WTC11 (cell line): ENCODE data around the gene TTLL10. TPM values are rescaled to one million over a fixed set of nuclear protein-coding genes. Genes with fewer than 3 reads are reported as not detected.

ENCODE experiments used
- ATAC-seq: fragments of 200-7000 bp; cut with Tn5 transposase; 2 replicates; pipeline ENCODE4 v1.10.0; 2021; ENCODE audit warnings: mild to moderate bottlenecking, moderate library complexity
- CTCF ChIA-PET: fragments of 300-600 bp; sonication (Branson Sonifier 250); formaldehyde crosslinking; loops from one replicate; lab custom pipeline; 2021; ENCODE audit warnings: antibody characterized with exemption; lab: Charles Lee
- POLR2A ChIA-PET: fragments of 350-600 bp; sonication (Branson Sonifier 250); formaldehyde crosslinking; loops from one replicate; lab custom pipeline; 2021; ENCODE audit warnings: antibody characterized with exemption; lab: Charles Lee
- DNase-seq: peaks from one replicate; pipeline ENCODE4 v3.0.0; 2021; ENCODE audit warnings: low spot score
- H3K27ac Mint-ChIP-seq: 2 replicates; pipeline ENCODE4 v1.8.0; 2021; ENCODE audit warnings: mixed read lengths
- H3K27me3 Mint-ChIP-seq: 2 replicates; pipeline ENCODE4 v1.8.0; 2021; ENCODE audit warnings: low read depth, mild to moderate bottlenecking, moderate library complexity, mixed read lengths
- H3K36me3 Mint-ChIP-seq: 2 replicates; pipeline ENCODE4 v1.8.0; 2021; ENCODE audit warnings: mixed read lengths
- H3K4me1 Mint-ChIP-seq: 2 replicates; pipeline ENCODE4 v1.8.0; 2022; ENCODE audit warnings: mixed read lengths
- H3K4me3 Mint-ChIP-seq: 2 replicates; pipeline ENCODE4 v1.8.0; 2021; ENCODE audit warnings: mild to moderate bottlenecking, moderate library complexity, mixed read lengths
- H3K9me3 Mint-ChIP-seq: 2 replicates; pipeline ENCODE4 v1.8.0; 2021; ENCODE audit warnings: mixed read lengths
- ATF1 ChIP-seq: sonication (generic); formaldehyde crosslinking; IDR thresholded peaks from 2 replicates; pipeline ENCODE4 v1.8.1; 2023; ENCODE audit warnings: mild to moderate bottlenecking, moderate library complexity, missing genetic modification reagents
- CREB1 ChIP-seq: sonication (generic); formaldehyde crosslinking; IDR thresholded peaks from 2 replicates; pipeline ENCODE4 v1.8.0; 2023; ENCODE audit warnings: mild to moderate bottlenecking, missing genetic modification reagents
- CREM ChIP-seq: sonication (generic); formaldehyde crosslinking; IDR thresholded peaks from 2 replicates; pipeline ENCODE4 v1.8.1; 2022; ENCODE audit warnings: mild to moderate bottlenecking, missing genetic modification reagents, moderate library complexity
- ERG ChIP-seq: fragments of 250-450 bp; sonication (Bioruptor Pico); IDR thresholded peaks from 2 replicates; pipeline ENCODE4 v1.8.0; 2021; ENCODE audit warnings: mild to moderate bottlenecking
- GABPB1 ChIP-seq: sonication (generic); formaldehyde crosslinking; IDR thresholded peaks from 2 replicates; pipeline ENCODE4 v1.8.1; 2023; ENCODE audit warnings: mild to moderate bottlenecking, missing genetic modification reagents
- HMGA2 ChIP-seq: fragments of 250-450 bp; sonication (Bioruptor Pico); IDR thresholded peaks from 2 replicates; pipeline ENCODE4 v1.4.0; 2021; ENCODE audit warnings: mild to moderate bottlenecking, moderate library complexity
- MLX ChIP-seq: sonication (generic); formaldehyde crosslinking; IDR thresholded peaks from 2 replicates; pipeline ENCODE4 v1.8.1; 2023; ENCODE audit warnings: mild to moderate bottlenecking, missing genetic modification reagents, moderate library complexity
- NR1H2 ChIP-seq: sonication (generic); formaldehyde crosslinking; IDR thresholded peaks from 2 replicates; pipeline ENCODE4 v1.9.0; 2021; ENCODE audit warnings: mild to moderate bottlenecking, moderate library complexity, missing genetic modification reagents
- NR3C1 ChIP-seq: sonication (generic); formaldehyde crosslinking; conservative IDR thresholded peaks from 2 replicates; pipeline ENCODE4 v1.8.1; 2023; ENCODE audit warnings: low read depth, mild to moderate bottlenecking, missing genetic modification reagents
- OVOL2 ChIP-seq: fragments of 250-450 bp; sonication (Bioruptor Pico); IDR thresholded peaks from 2 replicates; pipeline ENCODE4 v1.9.0; 2021; ENCODE audit warnings: mild to moderate bottlenecking, borderline replicate concordance
- PRDM15 ChIP-seq: sonication (generic); formaldehyde crosslinking; IDR thresholded peaks from 2 replicates; pipeline ENCODE4 v1.8.0; 2022; ENCODE audit warnings: missing genetic modification reagents
- USF2 ChIP-seq: sonication (generic); formaldehyde crosslinking; IDR thresholded peaks from 2 replicates; pipeline ENCODE4 v1.8.1; 2023; ENCODE audit warnings: mild to moderate bottlenecking, missing genetic modification reagents, moderate library complexity
- ZNF138 ChIP-seq: sonication (generic); formaldehyde crosslinking; conservative IDR thresholded peaks from 2 replicates; pipeline ENCODE4 v1.8.1; 2022; ENCODE audit warnings: mild to moderate bottlenecking, moderate library complexity, missing genetic modification reagents
- ZNF219 ChIP-seq: sonication (generic); formaldehyde crosslinking; IDR thresholded peaks from 2 replicates; pipeline ENCODE4 v1.8.0; 2023; ENCODE audit warnings: missing genetic modification reagents, mild to moderate bottlenecking, borderline replicate concordance
- ZNF512 ChIP-seq: sonication (generic); formaldehyde crosslinking; IDR thresholded peaks from 2 replicates; pipeline ENCODE4 v1.8.1; 2022; ENCODE audit warnings: missing genetic modification reagents, borderline replicate concordance
- total RNA-seq: library from RNA; stranded (reverse); gene quantifications from 3 replicates; pipeline ENCODE4 v1.2.3, GENCODE V29; 2021
- TF ChIP-seq, protein P1 (sequence below): fragments of 250-450 bp; sonication (Bioruptor Pico); conservative IDR thresholded peaks from 2 replicates; pipeline ENCODE4 v1.9.0; 2021; ENCODE audit warnings: mild to moderate bottlenecking
- TF ChIP-seq, protein P2 (sequence below): sonication (generic); formaldehyde crosslinking; IDR thresholded peaks from 2 replicates; pipeline ENCODE4 v1.8.0; 2023; ENCODE audit warnings: missing genetic modification reagents
- TF ChIP-seq, protein P3 (sequence below): sonication (generic); formaldehyde crosslinking; IDR thresholded peaks from 2 replicates; pipeline ENCODE4 v1.8.0; 2022; ENCODE audit warnings: mild to moderate bottlenecking, missing genetic modification reagents
- TF ChIP-seq, protein P4 (sequence below): fragments of 200-600 bp; IDR thresholded peaks from 2 replicates; pipeline ENCODE4 v1.8.0; 2022; ENCODE audit warnings: antibody characterized with exemption

TTLL10 gene
- total RNA-seq, 1 experiment from 2014 or later, result 1.1 TPM

GRCh38 chr1:1204998-1205768 lies 31.5 kb downstream of the TTLL10 start:
- ATAC-seq (no peak), DNase-seq (no peak)
- Mint-ChIP-seq H3K9me3 (no peaks in the 10 kb centered on the region), H3K27me3 (peaks cover 4% of the 10 kb centered on the region), H3K4me3 (no peak overlapping the region), H3K4me1 (peaks cover 3% of the 10 kb centered on the region; the same call in 1 of the 2 replicates)
- TF ChIP-seq OVOL2 (CRISPR knock-in tag) (no peak), USF2 (CRISPR knock-in tag) (no peak), ZNF219 (CRISPR knock-in tag) (no peak), ATF1 (no peak), GABPB1 (CRISPR knock-in tag) (no peak), NR3C1 (CRISPR knock-in tag) (no peak), NR1H2 (CRISPR knock-in tag) (no peak), CREM (CRISPR knock-in tag) (no peak), CREB1 (CRISPR knock-in tag) (no peak), ZNF512 (no peak), MLX (no peak), ZNF138 (CRISPR knock-in tag) (no peak), PRDM15 (CRISPR knock-in tag) (no peak), HMGA2 (CRISPR knock-in tag) (no peak), ERG (CRISPR knock-in tag) (no peak)
- TF ChIP-seq, protein P1, sequence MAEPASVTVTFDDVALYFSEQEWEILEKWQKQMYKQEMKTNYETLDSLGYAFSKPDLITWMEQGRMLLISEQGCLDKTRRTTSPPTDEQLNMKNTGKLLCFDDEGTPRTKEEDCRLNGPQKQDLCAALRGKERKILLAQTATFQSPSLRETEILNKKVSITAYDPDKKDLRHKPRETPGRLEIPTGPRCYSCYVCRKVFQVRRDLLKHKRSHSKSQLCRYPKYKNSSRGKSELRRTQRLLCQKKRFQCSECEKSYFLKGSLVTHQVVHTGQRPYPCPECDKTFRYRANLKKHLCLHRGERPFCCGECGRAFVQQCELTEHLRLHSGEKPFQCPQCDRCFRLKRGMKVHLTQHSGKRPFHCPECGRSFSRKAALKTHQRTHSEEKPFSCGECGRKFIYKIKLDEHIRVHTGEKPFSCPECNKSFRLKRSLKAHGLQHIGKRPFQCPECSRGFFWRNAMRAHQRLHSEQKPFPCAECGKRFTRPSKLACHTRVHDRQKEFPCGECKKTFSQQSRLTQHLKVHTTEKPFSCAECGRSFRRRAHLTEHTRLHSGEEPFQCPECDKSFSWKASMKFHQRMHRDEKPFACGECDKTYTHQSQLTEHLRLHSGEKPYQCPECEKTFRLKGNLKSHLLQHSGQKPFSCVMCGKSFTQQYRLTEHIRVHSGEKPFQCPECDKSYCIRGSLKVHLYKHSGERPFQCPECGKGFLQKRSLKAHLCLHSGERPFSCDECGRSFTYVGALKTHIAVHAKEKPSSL, result no peak
- TF ChIP-seq, protein P2, sequence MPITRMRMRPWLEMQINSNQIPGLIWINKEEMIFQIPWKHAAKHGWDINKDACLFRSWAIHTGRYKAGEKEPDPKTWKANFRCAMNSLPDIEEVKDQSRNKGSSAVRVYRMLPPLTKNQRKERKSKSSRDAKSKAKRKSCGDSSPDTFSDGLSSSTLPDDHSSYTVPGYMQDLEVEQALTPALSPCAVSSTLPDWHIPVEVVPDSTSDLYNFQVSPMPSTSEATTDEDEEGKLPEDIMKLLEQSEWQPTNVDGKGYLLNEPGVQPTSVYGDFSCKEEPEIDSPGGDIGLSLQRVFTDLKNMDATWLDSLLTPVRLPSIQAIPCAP (CRISPR knock-in tag), result no peak
- TF ChIP-seq, protein P3, sequence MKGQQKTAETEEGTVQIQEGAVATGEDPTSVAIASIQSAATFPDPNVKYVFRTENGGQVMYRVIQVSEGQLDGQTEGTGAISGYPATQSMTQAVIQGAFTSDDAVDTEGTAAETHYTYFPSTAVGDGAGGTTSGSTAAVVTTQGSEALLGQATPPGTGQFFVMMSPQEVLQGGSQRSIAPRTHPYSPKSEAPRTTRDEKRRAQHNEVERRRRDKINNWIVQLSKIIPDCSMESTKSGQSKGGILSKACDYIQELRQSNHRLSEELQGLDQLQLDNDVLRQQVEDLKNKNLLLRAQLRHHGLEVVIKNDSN (CRISPR knock-in tag), result no peak
- TF ChIP-seq, protein P4, sequence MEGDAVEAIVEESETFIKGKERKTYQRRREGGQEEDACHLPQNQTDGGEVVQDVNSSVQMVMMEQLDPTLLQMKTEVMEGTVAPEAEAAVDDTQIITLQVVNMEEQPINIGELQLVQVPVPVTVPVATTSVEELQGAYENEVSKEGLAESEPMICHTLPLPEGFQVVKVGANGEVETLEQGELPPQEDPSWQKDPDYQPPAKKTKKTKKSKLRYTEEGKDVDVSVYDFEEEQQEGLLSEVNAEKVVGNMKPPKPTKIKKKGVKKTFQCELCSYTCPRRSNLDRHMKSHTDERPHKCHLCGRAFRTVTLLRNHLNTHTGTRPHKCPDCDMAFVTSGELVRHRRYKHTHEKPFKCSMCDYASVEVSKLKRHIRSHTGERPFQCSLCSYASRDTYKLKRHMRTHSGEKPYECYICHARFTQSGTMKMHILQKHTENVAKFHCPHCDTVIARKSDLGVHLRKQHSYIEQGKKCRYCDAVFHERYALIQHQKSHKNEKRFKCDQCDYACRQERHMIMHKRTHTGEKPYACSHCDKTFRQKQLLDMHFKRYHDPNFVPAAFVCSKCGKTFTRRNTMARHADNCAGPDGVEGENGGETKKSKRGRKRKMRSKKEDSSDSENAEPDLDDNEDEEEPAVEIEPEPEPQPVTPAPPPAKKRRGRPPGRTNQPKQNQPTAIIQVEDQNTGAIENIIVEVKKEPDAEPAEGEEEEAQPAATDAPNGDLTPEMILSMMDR, result no peak
- TF ChIP-seq, all 79 proteins: peak for 0
- Mint-ChIP-seq H3K27ac (no peak overlapping the region), H3K36me3 (no peaks in the 10 kb centered on the region)
- ChIA-PET CTCF (interaction anchor here (0.8 to 3.1 kb wide), 5 partner anchors 31 to 86 kb away, joined by 4 to 17 read pairs (median 9); partner anchors contain the start of gene TTLL10), POLR2A (interaction anchor here (0.6 kb wide), 1 partner anchor 661 kb away, joined by 3 read pairs; no protein-coding TSS in a partner anchor)
